Measurements from ENCODE around the gene NFIB. TPM values are rescaled to one million over a fixed set of nuclear protein-coding genes. Genes with fewer than 3 reads are reported as not detected.
A peak's percentile ranks its signal among the peaks of the same experiment; 100 is the strongest.

NFIB gene
- total RNA-seq, 1 experiment from 2014 or later, result 75.8 TPM

DNA sequence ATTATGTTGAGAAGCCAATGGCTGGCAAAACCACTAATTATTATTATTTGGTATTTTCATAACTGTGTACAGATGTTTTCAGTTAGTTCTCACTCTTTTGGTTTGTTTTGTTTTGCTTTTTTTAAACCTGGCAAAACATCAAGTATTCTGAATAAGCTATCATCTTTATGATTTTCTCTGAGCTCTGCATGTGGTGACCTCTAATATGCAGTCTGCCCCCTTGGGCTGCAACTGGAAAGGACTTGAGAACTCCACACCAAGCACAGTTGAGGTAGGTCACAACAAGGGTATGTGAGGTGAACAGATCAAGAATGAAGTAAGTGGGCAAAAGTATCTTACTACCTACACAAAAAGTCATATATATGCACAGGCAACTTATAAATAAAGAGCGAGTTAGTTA is 202.2 kb downstream of the NFIB start:
- peaks cover 17% of the 10 kb centered on the region for H3K36me3 Mint-ChIP-seq (ENCODE audit: insufficient read depth, unreplicated experiment)
- no peaks in the 10 kb centered on the region for H3K27me3 Mint-ChIP-seq (ENCODE audit: unreplicated experiment)
- no peak overlapping the region for H3K27ac Mint-ChIP-seq (ENCODE audit: unreplicated experiment)
- H3K4me1 Mint-ChIP-seq (ENCODE audit: low read depth, unreplicated experiment), result no peaks in the 10 kb centered on the region
- TF ChIP-seq, protein P1, sequence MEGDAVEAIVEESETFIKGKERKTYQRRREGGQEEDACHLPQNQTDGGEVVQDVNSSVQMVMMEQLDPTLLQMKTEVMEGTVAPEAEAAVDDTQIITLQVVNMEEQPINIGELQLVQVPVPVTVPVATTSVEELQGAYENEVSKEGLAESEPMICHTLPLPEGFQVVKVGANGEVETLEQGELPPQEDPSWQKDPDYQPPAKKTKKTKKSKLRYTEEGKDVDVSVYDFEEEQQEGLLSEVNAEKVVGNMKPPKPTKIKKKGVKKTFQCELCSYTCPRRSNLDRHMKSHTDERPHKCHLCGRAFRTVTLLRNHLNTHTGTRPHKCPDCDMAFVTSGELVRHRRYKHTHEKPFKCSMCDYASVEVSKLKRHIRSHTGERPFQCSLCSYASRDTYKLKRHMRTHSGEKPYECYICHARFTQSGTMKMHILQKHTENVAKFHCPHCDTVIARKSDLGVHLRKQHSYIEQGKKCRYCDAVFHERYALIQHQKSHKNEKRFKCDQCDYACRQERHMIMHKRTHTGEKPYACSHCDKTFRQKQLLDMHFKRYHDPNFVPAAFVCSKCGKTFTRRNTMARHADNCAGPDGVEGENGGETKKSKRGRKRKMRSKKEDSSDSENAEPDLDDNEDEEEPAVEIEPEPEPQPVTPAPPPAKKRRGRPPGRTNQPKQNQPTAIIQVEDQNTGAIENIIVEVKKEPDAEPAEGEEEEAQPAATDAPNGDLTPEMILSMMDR (IDR thresholded peaks at IDR 0.05; ENCODE audit: unreplicated experiment), result no peak
- H3K4me3 Mint-ChIP-seq (ENCODE audit: low read depth, unreplicated experiment), result no peak overlapping the region
- CTCF ChIA-PET, result no interaction called here
- intact Hi-C loops (cut with micrococcal nuclease; ENCODE audit: unreplicated experiment), result no loop called here
- H3K9me3 Mint-ChIP-seq (ENCODE audit: low read depth, unreplicated experiment), result no peaks in the 10 kb centered on the region
- no TSS peak for BruUV-seq (replicated peaks)
- no peak for DNase-seq

DNA sequence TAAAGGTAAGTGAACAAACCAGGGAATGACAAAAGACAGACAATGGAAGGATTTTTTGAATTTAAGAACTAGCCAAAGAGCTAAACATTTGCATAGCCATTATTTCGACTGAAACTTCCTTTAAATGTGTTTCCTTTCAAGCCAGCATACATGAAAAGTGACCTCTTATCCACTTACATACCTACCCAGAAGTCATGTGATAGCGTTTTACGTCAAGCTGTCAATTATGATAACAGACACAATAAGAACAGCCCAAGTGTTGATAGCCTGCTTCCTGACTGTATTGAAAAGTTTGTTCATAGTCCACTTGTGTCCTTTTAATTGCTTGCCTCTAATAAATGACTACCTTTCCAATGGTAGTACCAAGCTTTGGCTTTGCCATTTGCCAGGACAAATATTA is 206.0 kb downstream of the NFIB start:
- intact Hi-C loops (cut with micrococcal nuclease; ENCODE audit: unreplicated experiment), result no loop called here
- peak overlapping the region; percentile 36 for H3K27ac Mint-ChIP-seq (ENCODE audit: unreplicated experiment)
- H3K36me3 Mint-ChIP-seq (ENCODE audit: insufficient read depth, unreplicated experiment), result peaks cover 17% of the 10 kb centered on the region
- TF ChIP-seq, protein P1 (IDR thresholded peaks at IDR 0.05; ENCODE audit: unreplicated experiment), result no peak
- BruUV-seq (replicated peaks), result no TSS peak
- no peak overlapping the region for H3K4me3 Mint-ChIP-seq (ENCODE audit: low read depth, unreplicated experiment)
- no peaks in the 10 kb centered on the region for H3K9me3 Mint-ChIP-seq (ENCODE audit: low read depth, unreplicated experiment)
- CTCF ChIA-PET, result interaction anchor here (1.0 kb wide), 1 partner anchor 11 kb away, joined by 3 read pairs; no protein-coding TSS in a partner anchor
- DNase-seq, result no peak
- no peaks in the 10 kb centered on the region for H3K4me1 Mint-ChIP-seq (ENCODE audit: low read depth, unreplicated experiment)
- H3K27me3 Mint-ChIP-seq (ENCODE audit: unreplicated experiment), result no peaks in the 10 kb centered on the region

DNA sequence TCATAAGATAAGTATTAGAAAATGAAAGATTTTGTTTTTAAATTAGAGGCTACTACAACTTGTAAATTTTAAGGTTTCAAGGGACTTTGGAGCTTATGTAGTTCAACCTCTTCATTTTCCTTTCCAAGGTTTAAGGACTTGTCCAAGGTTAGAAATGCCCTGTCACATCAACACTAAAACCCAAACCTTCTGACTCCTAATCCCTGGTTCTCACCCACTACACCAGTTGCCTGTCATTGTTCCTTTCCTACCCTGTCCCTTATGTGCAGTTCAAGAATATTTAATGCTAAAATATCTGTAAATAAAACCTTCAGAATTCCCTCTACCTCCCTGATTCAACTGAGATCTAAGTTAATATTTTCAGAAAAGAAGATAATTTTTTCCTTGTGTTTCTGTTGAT is 206.4 kb downstream of the NFIB start:
- Mint-ChIP-seq H3K27ac (ENCODE audit: unreplicated experiment) (peak overlapping the region; percentile 36), H3K36me3 (ENCODE audit: insufficient read depth, unreplicated experiment) (peaks cover 12% of the 10 kb centered on the region), H3K27me3 (ENCODE audit: unreplicated experiment) (no peaks in the 10 kb centered on the region), H3K4me1 (ENCODE audit: low read depth, unreplicated experiment) (no peaks in the 10 kb centered on the region), H3K9me3 (ENCODE audit: low read depth, unreplicated experiment) (no peaks in the 10 kb centered on the region), H3K4me3 (ENCODE audit: low read depth, unreplicated experiment) (no peak overlapping the region)
- CTCF ChIA-PET, result interaction anchor here (1.0 kb wide), 1 partner anchor 10 kb away, joined by 3 read pairs; no protein-coding TSS in a partner anchor
- no TSS peak for BruUV-seq (replicated peaks)
- TF ChIP-seq, protein P1 (IDR thresholded peaks at IDR 0.05; ENCODE audit: unreplicated experiment), result no peak
- DNase-seq, result no peak
- intact Hi-C loops (cut with micrococcal nuclease; ENCODE audit: unreplicated experiment), result no loop called here

DNA sequence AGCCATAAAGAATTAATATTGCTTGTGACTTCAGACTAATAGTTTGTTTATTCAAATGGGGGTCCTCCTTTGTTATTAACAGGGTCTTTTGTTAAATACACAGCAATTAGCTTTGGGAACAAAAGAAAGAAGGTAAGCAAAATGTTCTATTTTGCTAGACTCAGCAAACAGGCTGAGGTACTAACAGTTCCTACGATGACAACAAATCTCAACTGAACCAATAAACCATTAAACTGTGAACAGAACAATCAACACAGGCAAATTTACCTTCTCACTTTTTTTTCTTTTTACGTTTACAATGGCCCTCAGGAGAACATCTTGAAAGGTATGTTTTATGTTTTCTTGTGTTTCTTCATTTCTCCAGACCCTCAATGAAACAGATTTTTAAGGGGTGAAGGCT is 207.2 kb downstream of the NFIB start:
- TF ChIP-seq, protein P1 (IDR thresholded peaks at IDR 0.05; ENCODE audit: unreplicated experiment), result no peak
- H3K36me3 Mint-ChIP-seq (ENCODE audit: insufficient read depth, unreplicated experiment), result peaks cover 8% of the 10 kb centered on the region
- no peaks in the 10 kb centered on the region for H3K9me3 Mint-ChIP-seq (ENCODE audit: low read depth, unreplicated experiment)
- H3K27ac Mint-ChIP-seq (ENCODE audit: unreplicated experiment), result no peak overlapping the region
- CTCF ChIA-PET, result interaction anchor here (1.0 kb wide), 1 partner anchor 9 kb away, joined by 3 read pairs; no protein-coding TSS in a partner anchor
- no peaks in the 10 kb centered on the region for H3K27me3 Mint-ChIP-seq (ENCODE audit: unreplicated experiment)
- H3K4me3 Mint-ChIP-seq (ENCODE audit: low read depth, unreplicated experiment), result no peak overlapping the region
- BruUV-seq (replicated peaks), result no TSS peak
- no peaks in the 10 kb centered on the region for H3K4me1 Mint-ChIP-seq (ENCODE audit: low read depth, unreplicated experiment)
- intact Hi-C loops (cut with micrococcal nuclease; ENCODE audit: unreplicated experiment), result no loop called here
- no peak for DNase-seq

All from Calu3 (cell line).